Astrocyte (in vitro differentiated cells and primary cell): ENCODE measurements around the gene WIPF2. TPM values are rescaled to one million over a fixed set of nuclear protein-coding genes. Genes with fewer than 3 reads are reported as not detected.

ENCODE experiments used
- DNase-seq: peaks from one replicate; pipeline ENCODE4 v3.0.0-alpha.2; 2010; ENCODE audit warnings: low read depth
- FAIRE-seq: peaks from 2 replicates; lab custom pipeline; 2011; peaks lifted over from hg19 to GRCh38; lab: Jason Lieb, UNC
- H2AFZ ChIP-seq: 2 replicates; pipeline ENCODE4 v1.6.0; 2012; ENCODE audit warnings: low read depth, low read length, inconsistent platforms
- H3K27ac ChIP-seq: 2 replicates; pipeline ENCODE4 v1.5.1; 2011; ENCODE audit warnings: low read depth, low read length, inconsistent platforms
- H3K27me3 ChIP-seq: 2 replicates; pipeline ENCODE4 v1.6.0; 2011; ENCODE audit warnings: low read length, inconsistent platforms; ENCODE audit not compliant: insufficient read depth
- H3K36me3 ChIP-seq: 2 replicates; pipeline ENCODE4 v1.5.1; 2011; ENCODE audit warnings: low read length, inconsistent platforms; ENCODE audit not compliant: insufficient read depth
- H3K4me1 ChIP-seq: 2 replicates; pipeline ENCODE4 v1.5.1; 2011; ENCODE audit warnings: low read length, inconsistent platforms; ENCODE audit not compliant: insufficient read depth
- H3K4me2 ChIP-seq: 2 replicates; pipeline ENCODE4 v1.6.0; 2012; ENCODE audit warnings: low read length, inconsistent platforms
- H3K4me3 ChIP-seq: 2 replicates; pipeline ENCODE4 v1.5.1; 2011; ENCODE audit warnings: low read depth, mild to moderate bottlenecking, low read length, inconsistent platforms; ENCODE audit not compliant: insufficient read depth
- H3K79me2 ChIP-seq: 2 replicates; pipeline ENCODE4 v1.6.0; 2012; ENCODE audit warnings: mild to moderate bottlenecking, low read length, inconsistent platforms; ENCODE audit not compliant: insufficient read depth
- H3K9ac ChIP-seq: 2 replicates; pipeline ENCODE4 v1.6.0; 2012; ENCODE audit warnings: mild to moderate bottlenecking, low read length, inconsistent platforms
- H3K9me3 ChIP-seq: 2 replicates; pipeline ENCODE4 v1.5.1; 2012; ENCODE audit warnings: low read depth, mild to moderate bottlenecking, low read length, inconsistent platforms; ENCODE audit not compliant: insufficient read depth
- H4K20me1 ChIP-seq: 2 replicates; pipeline ENCODE4 v1.6.0; 2012; ENCODE audit warnings: low read length, inconsistent platforms; ENCODE audit not compliant: insufficient read depth
- H3K27ac Mint-ChIP-seq: one replicate; pipeline ENCODE4 v1.8.0; 2021; ENCODE audit warnings: mild to moderate bottlenecking, mixed read lengths; ENCODE audit not compliant: unreplicated experiment
- H3K27me3 Mint-ChIP-seq: one replicate; pipeline ENCODE4 v1.8.0; 2021; ENCODE audit warnings: low read depth, mixed read lengths; ENCODE audit not compliant: unreplicated experiment
- H3K36me3 Mint-ChIP-seq: one replicate; pipeline ENCODE4 v1.8.0; 2021; ENCODE audit warnings: low read depth, mixed read lengths; ENCODE audit not compliant: unreplicated experiment
- H3K4me1 Mint-ChIP-seq: one replicate; pipeline ENCODE4 v1.8.0; 2021; ENCODE audit warnings: low read depth, mixed read lengths; ENCODE audit not compliant: unreplicated experiment
- H3K4me3 Mint-ChIP-seq: one replicate; pipeline ENCODE4 v1.8.0; 2021; ENCODE audit warnings: mild to moderate bottlenecking, moderate library complexity, mixed read lengths; ENCODE audit not compliant: unreplicated experiment
- H3K9me3 Mint-ChIP-seq: one replicate; pipeline ENCODE4 v1.8.0; 2021; ENCODE audit warnings: mild to moderate bottlenecking, mixed read lengths; ENCODE audit not compliant: unreplicated experiment
- CTCF ChIP-seq: IDR thresholded peaks from 2 replicates; pipeline ENCODE4 v1.5.1; 2011; ENCODE audit warnings: low read depth, mild to moderate bottlenecking, inconsistent platforms, low read length, moderate library complexity; ENCODE audit not compliant: insufficient read depth
- EZH2 ChIP-seq: IDR thresholded peaks from 2 replicates; pipeline ENCODE4 v1.6.1; 2012; ENCODE audit warnings: mild to moderate bottlenecking, low read length, inconsistent platforms; ENCODE audit not compliant: insufficient read depth
- total RNA-seq: library from RNA; stranded (reverse); gene quantifications from 2 replicates; pipeline ENCODE4 v1.2.1, GENCODE V29; 2021

WIPF2 gene
- total RNA-seq, 1 donor from 2014 or later: 30.7 TPM

GRCh38 chr17:40260528-40260927 lies 41.4 kb downstream of the WIPF2 start:
- Histone ChIP-seq H3K4me3 (no peak overlapping the region), H3K4me1 (no peaks in the 10 kb centered on the region), H4K20me1 (peaks cover 35% of the 10 kb centered on the region), H3K36me3 (peaks cover 33% of the 10 kb centered on the region), H3K4me2 (no peak overlapping the region), H3K79me2 (peaks cover 9% of the 10 kb centered on the region), H3K9ac (no peak overlapping the region), H3K9me3 (no peaks in the 10 kb centered on the region), H2AFZ (no peak overlapping the region), H3K27ac (no peak overlapping the region), H3K27me3 (no peaks in the 10 kb centered on the region)
- no peaks in the 10 kb centered on the region for H3K27me3 Mint-ChIP-seq
- H3K27ac Mint-ChIP-seq: no peak overlapping the region
- FAIRE-seq (no peak), DNase-seq (no peak)
- H3K36me3 Mint-ChIP-seq: peaks cover 22% of the 10 kb centered on the region
- no peaks in the 10 kb centered on the region for H3K9me3 Mint-ChIP-seq
- no peak overlapping the region for H3K4me3 Mint-ChIP-seq
- no peaks in the 10 kb centered on the region for H3K4me1 Mint-ChIP-seq
- TF ChIP-seq CTCF (no peak), EZH2 (no peak)

GRCh38 chr17:40264458-40265185 lies 45.5 kb downstream of the WIPF2 start:
- Histone ChIP-seq H3K27me3 (no peaks in the 10 kb centered on the region), H3K36me3 (peaks cover 31% of the 10 kb centered on the region), H2AFZ (no peak overlapping the region), H3K9ac (no peak overlapping the region), H3K27ac (no peak overlapping the region), H4K20me1 (peaks cover 18% of the 10 kb centered on the region), H3K79me2 (peaks cover 3% of the 10 kb centered on the region), H3K4me2 (no peak overlapping the region), H3K4me1 (no peaks in the 10 kb centered on the region), H3K4me3 (no peak overlapping the region), H3K9me3 (no peaks in the 10 kb centered on the region)
- H3K36me3 Mint-ChIP-seq: peaks cover 16% of the 10 kb centered on the region
- H3K4me1 Mint-ChIP-seq: no peaks in the 10 kb centered on the region
- H3K9me3 Mint-ChIP-seq: no peaks in the 10 kb centered on the region
- TF ChIP-seq CTCF (no peak), EZH2 (no peak)
- no peak overlapping the region for H3K4me3 Mint-ChIP-seq
- DNase-seq (no peak), FAIRE-seq (no peak)
- H3K27ac Mint-ChIP-seq: no peak overlapping the region
- no peaks in the 10 kb centered on the region for H3K27me3 Mint-ChIP-seq

GRCh38 chr17:40265337-40265736 lies 46.2 kb downstream of the WIPF2 start:
- Histone ChIP-seq H3K4me2 (no peak overlapping the region), H3K4me3 (no peak overlapping the region), H3K27ac (no peak overlapping the region), H3K36me3 (peaks cover 26% of the 10 kb centered on the region), H2AFZ (no peak overlapping the region), H4K20me1 (peaks cover 16% of the 10 kb centered on the region), H3K9ac (no peak overlapping the region), H3K27me3 (no peaks in the 10 kb centered on the region), H3K4me1 (no peaks in the 10 kb centered on the region), H3K79me2 (no peaks in the 10 kb centered on the region), H3K9me3 (no peaks in the 10 kb centered on the region)
- Mint-ChIP-seq H3K27me3 (no peaks in the 10 kb centered on the region), H3K4me3 (no peak overlapping the region), H3K27ac (no peak overlapping the region), H3K36me3 (peaks cover 14% of the 10 kb centered on the region), H3K4me1 (no peaks in the 10 kb centered on the region), H3K9me3 (no peaks in the 10 kb centered on the region)
- TF ChIP-seq CTCF (no peak), EZH2 (no peak)
- DNase-seq (no peak), FAIRE-seq (no peak)
